GM12875 (cell line): ENCODE results near the gene WDR53.

Source experiments
- H3K4me3 ChIP-seq: one replicate; pipeline ENCODE4 v1.5.1; 2011; ENCODE audit warnings: low read depth, low read length, control low read depth
- TF ChIP-seq, protein P1 (sequence below): IDR thresholded peaks from 2 replicates; pipeline ENCODE4 v1.5.1; 2011; ENCODE audit warnings: low read depth, mild to moderate bottlenecking, control low read depth, inconsistent platforms, low read length, moderate library complexity, borderline replicate concordance; ENCODE audit not compliant: insufficient read depth

Gene WDR53

DNA sequence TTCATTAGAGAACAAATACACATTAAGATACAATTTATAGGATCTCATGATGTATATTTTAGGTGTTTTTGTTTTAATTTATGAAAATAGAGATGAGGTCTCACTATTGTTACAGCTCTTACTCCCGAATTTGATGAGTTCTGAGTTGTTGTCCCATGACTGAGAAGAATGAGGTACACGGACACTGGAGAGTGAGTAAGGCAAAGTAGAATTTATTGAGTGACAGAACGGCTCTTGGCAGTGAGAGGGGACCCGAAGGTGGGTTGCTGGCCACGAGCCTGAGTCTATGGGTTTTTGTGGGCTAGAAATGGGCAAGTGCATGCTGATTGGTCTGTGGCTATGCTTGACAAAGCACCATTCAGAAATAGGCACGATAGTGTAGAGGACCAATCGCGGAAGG lies 61.7 kb downstream of the WDR53 start:
- H3K4me3 ChIP-seq = no peak overlapping the region
- TF ChIP-seq, protein P1, sequence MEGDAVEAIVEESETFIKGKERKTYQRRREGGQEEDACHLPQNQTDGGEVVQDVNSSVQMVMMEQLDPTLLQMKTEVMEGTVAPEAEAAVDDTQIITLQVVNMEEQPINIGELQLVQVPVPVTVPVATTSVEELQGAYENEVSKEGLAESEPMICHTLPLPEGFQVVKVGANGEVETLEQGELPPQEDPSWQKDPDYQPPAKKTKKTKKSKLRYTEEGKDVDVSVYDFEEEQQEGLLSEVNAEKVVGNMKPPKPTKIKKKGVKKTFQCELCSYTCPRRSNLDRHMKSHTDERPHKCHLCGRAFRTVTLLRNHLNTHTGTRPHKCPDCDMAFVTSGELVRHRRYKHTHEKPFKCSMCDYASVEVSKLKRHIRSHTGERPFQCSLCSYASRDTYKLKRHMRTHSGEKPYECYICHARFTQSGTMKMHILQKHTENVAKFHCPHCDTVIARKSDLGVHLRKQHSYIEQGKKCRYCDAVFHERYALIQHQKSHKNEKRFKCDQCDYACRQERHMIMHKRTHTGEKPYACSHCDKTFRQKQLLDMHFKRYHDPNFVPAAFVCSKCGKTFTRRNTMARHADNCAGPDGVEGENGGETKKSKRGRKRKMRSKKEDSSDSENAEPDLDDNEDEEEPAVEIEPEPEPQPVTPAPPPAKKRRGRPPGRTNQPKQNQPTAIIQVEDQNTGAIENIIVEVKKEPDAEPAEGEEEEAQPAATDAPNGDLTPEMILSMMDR = no peak

DNA sequence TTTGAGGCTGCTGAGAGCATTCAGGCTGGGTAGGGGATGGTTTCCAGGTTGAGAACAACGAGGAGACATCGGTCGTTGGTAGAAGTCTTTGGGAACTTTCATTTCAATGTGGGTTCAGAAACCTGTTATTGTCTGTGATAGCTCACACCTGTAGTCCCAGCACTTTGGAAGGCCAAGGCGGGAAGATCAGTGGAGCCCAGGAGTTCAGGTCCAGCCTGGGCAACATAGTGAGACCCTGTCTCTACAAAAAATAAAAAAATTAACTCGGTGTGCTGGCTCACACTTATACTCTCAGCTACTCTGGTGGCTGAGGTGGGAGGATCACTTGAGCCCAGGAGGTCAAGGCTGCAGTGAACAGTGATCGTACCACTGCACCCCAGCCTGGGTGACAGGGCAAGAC lies 63.8 kb downstream of the WDR53 start:
- TF ChIP-seq, protein P1 = no peak

More for the DNA sequence above, 63.8 kb downstream of the WDR53 start:
- H3K4me3 ChIP-seq = no peak overlapping the region
